ENCODE data around the gene CPT1B. TPM values are rescaled to one million over a fixed set of nuclear protein-coding genes. Genes with fewer than 3 reads are reported as not detected.
"Not testable (repeated sequence)": the region's sequence is repeated elsewhere in the genome, so short reads cannot be mapped to it uniquely, and the experiment has no call there.

Gene CPT1B
- total RNA-seq, 2 donors from 2014 or later: 85.3 to 88.0 TPM

DNA sequence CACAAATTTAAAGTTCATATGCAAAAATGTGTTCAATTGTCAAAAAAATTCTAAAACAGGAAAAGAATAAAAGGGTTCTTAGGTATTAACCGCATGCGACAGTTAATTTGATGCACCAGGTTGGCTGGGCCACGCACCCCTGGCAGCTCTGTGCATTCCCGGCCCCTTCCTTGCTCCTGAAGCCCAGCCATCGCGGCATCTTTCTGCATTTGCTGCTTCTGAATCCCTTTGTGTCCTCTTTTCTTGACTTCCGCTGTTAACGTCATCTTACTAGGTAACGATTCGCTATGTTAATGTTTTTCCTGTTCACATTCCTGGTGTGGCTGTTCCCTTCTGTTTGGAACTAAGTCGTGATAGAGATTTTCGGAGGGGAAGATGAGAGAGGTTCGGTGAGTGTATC is 40.5 kb downstream of the CPT1B start:
- no peak for DNase-seq
- Mint-ChIP-seq H3K4me1 (ENCODE audit: low read depth) (peaks cover 88% of the 10 kb centered on the region), H3K36me3 (ENCODE audit: insufficient read depth in 2 of 2) (peaks cover 9 to 15% of the 10 kb centered on the region in 2 donors), H3K27me3 (ENCODE audit: low read depth) (no peaks in the 10 kb centered on the region), H3K9me3 (peaks cover 2 to 4% of the 10 kb centered on the region in 2 donors), H3K4me3 (peak overlapping the region; percentile 72 to 90), H3K27ac (peak overlapping the region; percentile 96)
- no peak for ATAC-seq (replicated peaks in 1 of 2)

DNA sequence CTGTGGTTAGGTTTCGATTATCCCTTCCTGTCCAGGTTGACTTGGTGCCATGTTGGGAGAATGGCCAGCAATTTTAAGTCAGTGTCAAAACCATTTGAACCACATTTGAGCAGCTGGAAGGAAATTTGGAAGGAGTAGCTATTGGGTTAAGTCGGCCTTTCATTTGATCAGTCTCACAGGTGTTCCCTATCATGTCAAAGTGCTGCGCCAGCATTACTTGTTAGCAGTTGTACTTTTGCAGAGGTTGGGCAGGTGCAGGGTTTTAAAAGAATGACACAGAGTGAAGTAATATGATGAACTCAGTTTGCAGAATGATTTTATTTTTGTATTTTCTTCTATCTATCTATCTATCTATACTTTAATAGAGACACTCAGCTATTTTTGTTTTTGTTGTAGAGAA is 42.0 kb downstream of the CPT1B start:
- H3K4me3 Mint-ChIP-seq: no peak overlapping the region
- peak overlapping the region; percentile 57 for H3K27ac Mint-ChIP-seq
- ATAC-seq (replicated peaks in 1 of 2) (no peak), DNase-seq (no peak)
- no peaks in the 10 kb centered on the region for H3K27me3 Mint-ChIP-seq (ENCODE audit: low read depth)
- H3K36me3 Mint-ChIP-seq (ENCODE audit: insufficient read depth in 2 of 2): peaks cover 3 to 13% of the 10 kb centered on the region in 2 donors
- no peaks in the 10 kb centered on the region for H3K9me3 Mint-ChIP-seq
- H3K4me1 Mint-ChIP-seq (ENCODE audit: low read depth): peaks cover 76% of the 10 kb centered on the region

DNA sequence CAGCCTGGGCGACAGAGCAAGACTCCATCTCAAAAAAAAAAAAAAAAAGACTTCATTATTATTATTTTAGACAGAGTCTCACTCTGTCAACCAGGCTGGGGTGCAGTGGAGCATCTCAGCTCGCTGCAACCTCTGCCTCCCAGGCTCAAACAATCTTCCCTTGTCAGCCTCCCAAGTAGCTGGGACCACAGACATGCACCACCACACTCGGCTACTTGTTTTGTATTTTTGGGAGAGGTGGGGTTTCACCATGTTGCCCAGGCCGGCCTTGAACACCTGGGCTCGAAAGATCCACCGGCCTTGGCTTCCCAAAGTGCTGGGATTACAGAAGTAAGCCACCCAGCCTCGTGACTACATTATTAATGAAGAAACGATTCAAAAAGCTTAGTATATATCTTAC is 43.1 kb downstream of the CPT1B start:
- H3K4me3 Mint-ChIP-seq: no peak overlapping the region

DNA sequence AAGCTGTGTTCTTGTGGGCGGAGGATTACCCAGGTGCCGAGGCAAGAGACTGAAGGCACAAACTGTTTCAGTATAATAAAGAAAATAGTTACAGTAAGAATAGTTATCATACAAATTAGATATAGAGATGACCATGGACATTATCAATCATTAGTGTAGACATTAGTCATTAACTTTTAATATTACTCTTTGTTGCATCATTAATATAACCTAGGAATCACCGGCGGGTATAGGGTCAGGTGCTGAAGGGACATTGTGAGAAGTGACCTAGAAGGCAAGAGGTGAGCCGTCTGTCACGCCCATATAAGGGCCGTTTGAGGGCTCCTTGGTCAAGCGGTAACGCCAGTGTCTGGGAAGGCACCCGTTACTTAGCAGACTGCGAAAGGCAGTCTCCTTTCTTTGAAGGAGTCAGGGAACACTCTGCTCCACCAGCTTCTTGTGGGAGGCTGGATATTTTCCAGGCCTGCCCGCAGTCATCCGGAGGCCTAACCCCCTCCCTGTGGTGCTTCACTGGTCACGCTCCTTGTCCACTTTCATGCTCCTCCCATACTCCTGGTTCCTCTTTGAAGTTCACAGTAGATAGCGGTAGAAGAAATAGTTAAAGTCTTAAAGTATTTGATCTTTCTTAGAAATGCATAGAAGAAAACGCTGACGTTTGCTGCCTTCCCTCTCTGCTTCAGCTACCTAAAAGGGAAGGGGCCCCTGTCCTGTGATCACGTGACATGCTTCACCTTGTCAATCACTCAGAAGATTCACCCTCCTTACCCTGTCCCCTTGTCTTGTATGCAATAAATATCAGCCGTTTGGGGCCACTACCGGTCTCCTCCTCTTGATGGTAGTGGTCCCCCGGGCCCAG is 44.1 kb downstream of the CPT1B start:
- H3K9me3 Mint-ChIP-seq; ATAC-seq (replicated peaks in 1 of 2); DNase-seq; H3K27me3 Mint-ChIP-seq (ENCODE audit: low read depth): not testable (repeated sequence)
- H3K36me3 Mint-ChIP-seq (ENCODE audit: insufficient read depth in 2 of 2): peaks cover 5 to 15% of the 10 kb centered on the region in 2 donors
- peaks cover 55% of the 10 kb centered on the region for H3K4me1 Mint-ChIP-seq (ENCODE audit: low read depth)
- peak overlapping the region; percentile 93 for H3K27ac Mint-ChIP-seq
- H3K4me3 Mint-ChIP-seq: peak overlapping the region; percentile 96 to 98

More for the DNA sequence above, 43.1 kb downstream of the CPT1B start:
- H3K4me1 Mint-ChIP-seq (ENCODE audit: low read depth): peaks cover 65% of the 10 kb centered on the region
- H3K9me3 Mint-ChIP-seq: no peaks in the 10 kb centered on the region
- H3K27me3 Mint-ChIP-seq (ENCODE audit: low read depth): no peaks in the 10 kb centered on the region
- ATAC-seq (replicated peaks in 1 of 2) (no peak), DNase-seq (no peak)
- peaks cover 5 to 15% of the 10 kb centered on the region in 2 donors for H3K36me3 Mint-ChIP-seq (ENCODE audit: insufficient read depth in 2 of 2)
- no peak overlapping the region for H3K27ac Mint-ChIP-seq

DNA sequence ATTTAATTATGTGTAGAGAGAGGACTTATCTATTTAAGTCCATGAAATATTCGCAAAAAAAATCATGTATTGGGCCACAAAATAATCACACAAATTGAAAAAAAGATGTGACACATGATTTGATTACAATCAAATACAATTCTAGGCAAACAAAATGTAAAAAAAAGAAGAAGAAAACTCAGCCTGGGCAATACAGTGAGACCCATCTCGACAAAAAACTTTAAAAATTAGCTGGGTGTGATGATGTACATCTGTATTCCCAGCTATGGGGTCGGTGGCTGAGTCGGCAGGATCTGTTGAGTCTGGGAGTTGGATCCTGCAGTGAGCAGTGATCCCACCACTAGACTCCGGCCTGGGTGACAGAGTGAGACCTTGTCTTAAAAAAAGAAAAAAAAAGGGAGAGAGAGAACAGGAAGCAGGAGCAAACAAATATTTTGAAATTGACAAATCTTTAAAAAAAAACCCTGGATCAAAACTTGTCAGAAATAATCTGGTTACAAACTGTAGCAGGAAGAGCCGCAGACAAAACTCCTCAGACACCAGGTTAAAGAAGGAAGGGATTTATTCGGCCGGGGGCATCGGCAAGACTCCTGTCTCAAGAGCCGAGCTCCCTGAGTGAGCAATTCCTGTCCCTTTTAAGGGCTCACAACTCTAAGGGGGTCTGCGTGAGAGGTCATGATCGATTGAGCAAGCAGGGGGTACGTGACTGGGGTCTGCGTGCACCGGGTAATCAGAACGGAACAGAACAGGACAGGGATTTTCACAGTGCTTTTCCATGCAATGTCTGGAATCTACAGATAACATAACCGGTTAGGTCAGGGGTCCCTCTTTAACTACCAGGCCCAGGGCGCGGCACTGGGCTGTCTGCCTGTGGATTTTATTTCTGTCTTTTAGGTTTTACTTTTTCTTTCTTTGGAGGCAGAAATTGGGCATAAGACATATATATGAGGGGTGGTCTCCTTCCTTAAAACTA is 45.1 kb downstream of the CPT1B start:
- Mint-ChIP-seq H3K27me3 (ENCODE audit: low read depth) (no peaks in the 10 kb centered on the region), H3K36me3 (ENCODE audit: insufficient read depth in 2 of 2) (peaks cover 6 to 15% of the 10 kb centered on the region in 2 donors), H3K27ac (peak overlapping the region; percentile 93), H3K9me3 (no peaks in the 10 kb centered on the region), H3K4me3 (peak overlapping the region; percentile 96 to 98), H3K4me1 (ENCODE audit: low read depth) (peaks cover 53% of the 10 kb centered on the region)
- ATAC-seq (replicated peaks in 1 of 2): no peak
- DNase-seq: no peak

DNA sequence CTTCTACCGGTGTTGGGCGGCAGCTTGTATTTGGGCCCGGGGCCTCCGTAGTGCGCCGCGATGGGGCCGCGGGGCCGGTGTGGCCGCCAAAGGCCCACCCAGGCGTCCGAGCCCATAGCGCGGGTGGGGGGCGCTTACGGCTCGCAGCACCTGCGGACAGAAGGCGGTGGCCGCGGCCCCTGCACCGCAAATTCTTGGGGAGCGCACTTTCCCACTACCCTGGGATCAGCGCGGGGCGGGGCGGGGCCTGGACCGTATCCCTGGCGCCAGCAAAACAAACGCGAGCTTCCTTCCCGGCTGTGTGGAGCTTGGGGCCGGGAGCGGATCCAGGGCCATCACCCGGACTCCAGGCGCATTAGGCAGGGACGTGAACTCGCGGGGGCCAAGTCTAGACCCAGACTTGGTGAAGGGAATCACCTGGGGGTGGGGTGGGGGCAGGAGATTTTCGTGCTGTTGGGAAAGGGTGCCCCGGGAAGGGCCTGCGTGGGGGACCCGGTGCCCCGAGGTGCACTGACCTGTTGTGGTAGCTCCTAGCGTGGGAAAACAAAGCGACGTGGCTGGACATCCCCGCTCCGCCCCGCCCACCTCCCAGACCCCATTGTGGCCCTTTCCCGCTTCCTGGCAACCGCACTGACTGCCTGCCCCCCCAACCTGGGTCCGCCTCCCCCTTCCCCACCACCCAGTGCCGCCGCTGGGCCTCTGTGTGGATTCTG is 46.1 kb downstream of the CPT1B start:
- Mint-ChIP-seq H3K4me1 (ENCODE audit: low read depth) (peaks cover 53% of the 10 kb centered on the region), H3K4me3 (peak overlapping the region; percentile 96 to 98), H3K36me3 (ENCODE audit: insufficient read depth in 2 of 2) (peaks cover 9 to 20% of the 10 kb centered on the region in 2 donors), H3K27ac (peak overlapping the region; percentile 93), H3K9me3 (no peaks in the 10 kb centered on the region), H3K27me3 (ENCODE audit: low read depth) (no peaks in the 10 kb centered on the region)
- no peak for DNase-seq
- no peak for ATAC-seq (replicated peaks in 1 of 2)

DNA sequence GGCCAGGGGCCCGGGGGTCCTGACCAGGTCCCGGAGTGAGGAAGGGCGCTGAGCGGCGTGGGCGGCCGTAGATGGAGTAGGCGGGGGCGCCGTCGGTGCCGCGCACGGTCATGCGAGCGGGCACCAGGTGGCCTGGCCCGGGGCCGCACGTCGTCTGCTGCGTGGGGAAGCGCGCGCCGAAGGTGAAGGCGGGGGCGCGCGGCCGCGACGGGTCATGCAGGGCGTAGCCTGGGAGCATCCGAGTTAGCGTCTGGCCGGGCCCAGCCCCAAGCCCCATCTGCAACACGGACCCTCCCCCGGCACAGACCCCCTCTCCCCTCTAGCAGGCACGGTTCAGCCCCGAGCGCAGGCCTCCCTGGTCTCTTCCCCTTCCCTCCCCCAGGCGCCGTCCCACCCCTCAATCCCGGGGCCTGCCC is 46.7 kb downstream of the CPT1B start:
- peaks cover 53% of the 10 kb centered on the region for H3K4me1 Mint-ChIP-seq (ENCODE audit: low read depth)
- peak; percentile 81 to 89 for DNase-seq

DNA sequence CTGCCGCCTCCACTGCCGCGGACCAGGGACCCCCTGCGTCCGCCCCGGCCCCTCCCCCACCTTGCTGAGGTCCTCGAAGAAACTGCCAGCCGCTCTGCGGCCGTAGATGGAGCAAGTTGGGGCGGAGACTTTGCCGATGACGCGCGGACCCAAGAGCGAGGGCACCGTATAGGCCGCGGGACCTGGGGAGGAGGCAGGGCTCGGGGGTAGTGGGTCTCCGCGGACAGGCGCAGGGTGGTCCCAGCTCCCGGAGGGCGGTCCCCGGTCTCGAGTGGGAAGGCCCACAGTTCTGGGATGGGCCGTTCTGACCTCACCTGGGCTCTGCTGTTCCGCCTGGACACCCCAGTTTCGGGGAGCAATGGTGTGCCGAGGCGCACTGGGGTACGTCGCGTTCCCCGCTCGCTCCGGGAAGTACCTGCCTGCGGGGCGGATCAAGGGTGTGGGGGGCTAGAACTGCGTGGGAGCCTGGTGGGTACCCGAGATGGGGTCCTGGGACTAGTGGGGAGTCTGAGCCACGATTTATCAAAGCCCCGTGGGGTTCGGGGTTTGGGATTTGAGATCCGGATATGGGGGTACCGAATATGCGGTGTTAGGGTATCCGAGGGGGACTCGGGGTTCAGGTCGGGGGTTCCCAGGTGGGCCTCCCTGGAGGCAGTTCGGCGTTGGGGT is 47.2 kb downstream of the CPT1B start:
- H3K27ac Mint-ChIP-seq: peak overlapping the region; percentile 95
- H3K4me3 Mint-ChIP-seq: peak overlapping the region; percentile 96 to 98
- no peaks in the 10 kb centered on the region for H3K9me3 Mint-ChIP-seq
- no peaks in the 10 kb centered on the region for H3K27me3 Mint-ChIP-seq (ENCODE audit: low read depth)
- peaks cover 48% of the 10 kb centered on the region for H3K4me1 Mint-ChIP-seq (ENCODE audit: low read depth)
- peak; percentile 51 for ATAC-seq (replicated peaks in 1 of 2)
- peaks cover 9 to 20% of the 10 kb centered on the region in 2 donors for H3K36me3 Mint-ChIP-seq (ENCODE audit: insufficient read depth in 2 of 2)
- peak; percentile 89 to 91 for DNase-seq

More for the DNA sequence above, 46.7 kb downstream of the CPT1B start:
- Mint-ChIP-seq H3K27ac (peak overlapping the region; percentile 95), H3K4me3 (peak overlapping the region; percentile 96 to 98), H3K36me3 (ENCODE audit: insufficient read depth in 2 of 2) (peaks cover 9 to 20% of the 10 kb centered on the region in 2 donors), H3K9me3 (no peaks in the 10 kb centered on the region), H3K27me3 (ENCODE audit: low read depth) (no peaks in the 10 kb centered on the region)
- peak; percentile 52 to 53 for ATAC-seq (replicated peaks in 1 of 2)

DNA sequence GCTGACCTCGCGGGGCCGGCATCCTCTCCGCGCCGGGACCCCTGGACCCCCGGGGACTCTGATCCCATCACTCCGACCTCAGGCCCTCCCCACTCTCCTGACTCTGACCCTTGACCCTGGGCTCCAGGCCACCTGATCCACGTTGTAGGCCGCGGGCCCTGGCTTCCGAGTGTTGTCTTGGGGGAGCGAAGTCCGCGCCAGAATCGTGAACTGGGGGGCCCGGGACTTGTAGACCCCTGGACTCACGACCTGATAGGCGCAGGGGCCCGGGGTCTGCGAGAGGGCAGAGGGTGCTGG is 47.7 kb downstream of the CPT1B start:
- DNase-seq (no peak), ATAC-seq (replicated peaks in 1 of 2) (peak; percentile 0 to 1)
- H3K36me3 Mint-ChIP-seq (ENCODE audit: insufficient read depth in 2 of 2): peaks cover 9 to 20% of the 10 kb centered on the region in 2 donors
- peaks cover 47% of the 10 kb centered on the region for H3K4me1 Mint-ChIP-seq (ENCODE audit: low read depth)
- H3K27me3 Mint-ChIP-seq (ENCODE audit: low read depth): no peaks in the 10 kb centered on the region
- peak overlapping the region; percentile 96 to 98 for H3K4me3 Mint-ChIP-seq
- peak overlapping the region; percentile 96 for H3K27ac Mint-ChIP-seq
- H3K9me3 Mint-ChIP-seq: no peaks in the 10 kb centered on the region

DNA sequence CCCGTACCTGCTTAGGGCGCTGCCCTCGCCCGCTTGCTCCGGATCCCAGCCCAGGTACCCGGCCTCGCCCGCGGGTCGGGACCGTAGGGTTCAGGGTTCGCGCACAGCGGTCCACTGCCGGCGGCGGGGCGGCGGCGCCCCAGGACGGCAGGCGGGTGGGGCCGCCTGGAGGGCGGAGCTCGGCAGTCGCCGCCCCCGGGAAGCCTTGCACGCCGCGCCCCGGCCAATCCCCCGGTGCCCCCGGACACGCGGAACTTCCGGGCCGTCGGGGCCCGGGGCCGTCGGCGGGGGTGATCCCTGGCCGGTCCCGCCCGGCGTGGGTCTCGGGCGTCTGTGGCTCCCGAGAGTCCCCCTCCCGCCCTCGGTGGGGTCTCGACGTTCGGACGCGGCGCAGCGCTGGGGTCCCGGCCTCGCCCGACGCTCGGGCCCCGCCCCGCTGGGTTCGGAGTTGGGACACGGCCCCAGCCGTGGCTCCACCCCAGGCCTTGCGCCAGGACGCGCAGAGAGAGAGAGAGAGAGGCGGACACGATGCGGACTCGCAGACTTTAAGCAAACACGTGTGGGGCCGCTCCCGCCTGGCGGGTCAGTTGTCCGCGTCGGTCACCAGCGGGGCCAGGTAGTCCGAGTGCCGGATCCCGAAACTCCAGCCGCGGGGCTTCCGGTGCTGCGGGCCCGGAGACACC is 48.2 kb downstream of the CPT1B start, which contains the start of gene TYMP:
Gene TYMP (minus strand): TSS at position 116 of the 683 bp plus-strand sequence. CDS start 303 bp downstream, outside the sequence.
- ATAC-seq (replicated peaks in 1 of 2): peak; percentile 30 to 35
- peak; percentile 87 to 90 for DNase-seq
- Mint-ChIP-seq H3K4me1 (ENCODE audit: low read depth) (peaks cover 47% of the 10 kb centered on the region), H3K9me3 (no peaks in the 10 kb centered on the region), H3K36me3 (ENCODE audit: insufficient read depth in 2 of 2) (peaks cover 9 to 20% of the 10 kb centered on the region in 2 donors), H3K4me3 (peak within 1 kb of the TSS; percentile 96 to 98), H3K27me3 (ENCODE audit: low read depth) (no peaks in the 10 kb centered on the region), H3K27ac (peak within 1 kb of the TSS; percentile 96)

DNA sequence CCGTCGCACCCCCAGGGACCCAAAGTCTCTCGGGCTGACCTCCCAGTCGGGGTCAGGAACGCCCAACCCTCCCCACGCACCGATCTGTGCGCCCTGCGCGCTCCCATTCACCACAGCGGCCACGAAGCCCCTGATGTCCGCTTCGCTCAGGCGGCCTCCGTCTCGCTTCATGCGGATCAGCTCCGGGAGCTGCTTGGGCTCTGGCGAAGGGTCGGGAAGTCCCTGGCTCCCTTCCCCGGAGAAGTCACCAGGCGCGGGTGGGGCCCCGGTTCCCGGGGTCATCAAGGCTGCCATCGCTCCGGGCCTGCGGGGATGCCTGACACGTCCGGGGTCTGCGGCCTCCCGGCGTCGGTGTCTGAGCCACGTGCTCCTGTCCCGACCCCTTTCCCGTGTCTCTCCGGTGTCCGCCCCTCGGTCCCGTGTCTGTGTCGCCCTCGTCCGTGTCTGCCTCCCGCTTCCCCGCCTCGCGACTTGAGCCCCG is 48.8 kb downstream of the CPT1B start:
- peaks cover 49% of the 10 kb centered on the region for H3K4me1 Mint-ChIP-seq (ENCODE audit: low read depth)
- H3K27me3 Mint-ChIP-seq (ENCODE audit: low read depth): no peaks in the 10 kb centered on the region
- no peak for DNase-seq
- no peak overlapping the region for H3K27ac Mint-ChIP-seq
- H3K36me3 Mint-ChIP-seq (ENCODE audit: insufficient read depth in 2 of 2): peaks cover 12 to 20% of the 10 kb centered on the region in 2 donors
- no peak for ATAC-seq (replicated peaks in 1 of 2)
- no peaks in the 10 kb centered on the region for H3K9me3 Mint-ChIP-seq
- peak overlapping the region; percentile 90 to 96 for H3K4me3 Mint-ChIP-seq
